Hepatocyte (in vitro differentiated cells): Measurements from ENCODE around the gene ADAM33. TPM values are rescaled to one million over a fixed set of nuclear protein-coding genes. Genes with fewer than 3 reads are reported as not detected.

Source experiments
- DNase-seq: peaks from one replicate; pipeline ENCODE4 v3.0.0-alpha.2; 2016; ENCODE audit warnings: low spot score
- H2AFZ ChIP-seq: fragments of 200-600 bp; sonication (generic); 2 replicates; pipeline ENCODE4 v1.6.0; 2016; ENCODE audit warnings: antibody characterized with exemption, mild to moderate bottlenecking
- H3K27ac ChIP-seq: fragments of 200-600 bp; sonication (generic); 2 replicates; pipeline ENCODE4 v1.5.1; 2016; ENCODE audit warnings: mild to moderate bottlenecking
- H3K27me3 ChIP-seq: fragments of 200-600 bp; sonication (generic); 2 replicates; pipeline ENCODE4 v1.6.1; 2016
- H3K36me3 ChIP-seq: fragments of 200-600 bp; sonication (generic); replicated peaks from 2 replicates; pipeline ENCODE4 v1.5.1; 2016; ENCODE audit warnings: low read depth; ENCODE audit not compliant: insufficient read depth
- H3K4me1 ChIP-seq: fragments of 200-600 bp; sonication (generic); 2 replicates; pipeline ENCODE4 v1.5.1; 2016; ENCODE audit warnings: mild to moderate bottlenecking, moderate library complexity; ENCODE audit not compliant: insufficient read depth
- H3K4me2 ChIP-seq: fragments of 200-600 bp; sonication (generic); 2 replicates; pipeline ENCODE4 v1.6.0; 2016
- H3K4me3 ChIP-seq: fragments of 200-600 bp; sonication (generic); 2 replicates; pipeline ENCODE4 v1.5.1; 2016; ENCODE audit warnings: mild to moderate bottlenecking
- H3K79me2 ChIP-seq: fragments of 200-600 bp; sonication (generic); 2 replicates; pipeline ENCODE4 v1.6.0; 2017; ENCODE audit warnings: mild to moderate bottlenecking
- H3K9me2 ChIP-seq: fragments of 200-600 bp; sonication (generic); replicated peaks from 2 replicates; pipeline ENCODE4 v1.6.0; 2017; ENCODE audit warnings: mild to moderate bottlenecking; ENCODE audit not compliant: insufficient read depth
- H3K9me3 ChIP-seq: fragments of 200-600 bp; sonication (generic); 2 replicates; pipeline ENCODE4 v1.5.1; 2016; ENCODE audit warnings: low read depth, mild to moderate bottlenecking
- H4K20me1 ChIP-seq: fragments of 200-600 bp; sonication (generic); 2 replicates; pipeline ENCODE4 v1.6.0; 2016; ENCODE audit warnings: mild to moderate bottlenecking; ENCODE audit not compliant: insufficient read depth, poor library complexity, severe bottlenecking
- EZH2 ChIP-seq: fragments of 200-600 bp; sonication (generic); IDR thresholded peaks from 2 replicates; pipeline ENCODE4 v1.6.1; 2016; ENCODE audit warnings: antibody characterized with exemption, mild to moderate bottlenecking, borderline replicate concordance
- EZH2phosphoT487 ChIP-seq: fragments of 200-600 bp; sonication (generic); IDR thresholded peaks from one replicate; pipeline ENCODE4 v1.6.1; 2018; ENCODE audit warnings: antibody characterized with exemption, mild to moderate bottlenecking, low read depth, moderate library complexity; ENCODE audit not compliant: unreplicated experiment, severe bottlenecking
- WGBS: methylation state at CpG from one replicate; pipeline ENCODE4 v1.1.6; 2016; ENCODE audit warnings: low lambda C conversion rate; ENCODE audit errors: missing lambda C conversion rate; 5-methylcytosine and 5-hydroxymethylcytosine counted together
- polyA plus RNA-seq: library from polyadenylated mRNA; unstranded; fragments of >200 nt; fragmentation: Nextera tagmentation; extraction: Ambion mirVana; gene quantifications from 2 replicates; pipeline ENCODE4 v1.2.1, GENCODE V29; 2016
- total RNA-seq: library from RNA; depleted of rRNA; stranded (reverse); fragments of >200 nt; gene quantifications from 2 replicates; pipeline ENCODE4 v1.2.3, GENCODE V29; 2014
- TF ChIP-seq, protein P1 (sequence below): fragments of 200-600 bp; sonication (generic); IDR thresholded peaks from 2 replicates; pipeline ENCODE4 v1.5.1; 2016; ENCODE audit warnings: antibody characterized with exemption, mild to moderate bottlenecking; ENCODE audit not compliant: poor library complexity

The ADAM33 gene
- total and polyA plus RNA-seq, 2 experiments from 2014 or later: 18.9 to 41.6 TPM

DNA sequence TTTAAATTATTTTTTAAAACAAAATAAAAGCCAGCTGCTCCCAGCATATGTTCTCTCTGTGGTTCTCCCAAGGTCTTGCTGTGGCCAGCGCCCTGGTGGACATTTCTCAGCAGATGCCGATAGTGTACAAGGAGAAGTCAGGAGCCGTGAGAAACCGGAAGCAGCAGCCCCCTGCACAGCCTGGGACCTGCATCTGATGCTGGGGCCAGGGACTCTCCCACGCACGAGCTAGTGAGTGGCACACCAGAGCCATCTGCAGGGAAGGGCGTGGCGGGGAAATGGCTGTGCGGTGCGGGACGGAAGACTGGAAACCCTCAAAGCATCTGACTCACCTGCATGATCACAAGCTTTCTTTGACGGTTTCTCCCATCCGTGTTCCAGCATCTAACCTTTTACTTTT is 35.2 kb downstream of the ADAM33 start:
- peaks cover 2% of the 10 kb centered on the region for H3K36me3 ChIP-seq
- no peak overlapping the region for H3K4me3 ChIP-seq
- no peak overlapping the region for H3K4me2 ChIP-seq
- H3K9me2 ChIP-seq: no peaks in the 10 kb centered on the region
- H3K9me3 ChIP-seq: no peaks in the 10 kb centered on the region
- TF ChIP-seq EZH2 (no peak), EZH2phosphoT487 (no peak)
- TF ChIP-seq, protein P1, sequence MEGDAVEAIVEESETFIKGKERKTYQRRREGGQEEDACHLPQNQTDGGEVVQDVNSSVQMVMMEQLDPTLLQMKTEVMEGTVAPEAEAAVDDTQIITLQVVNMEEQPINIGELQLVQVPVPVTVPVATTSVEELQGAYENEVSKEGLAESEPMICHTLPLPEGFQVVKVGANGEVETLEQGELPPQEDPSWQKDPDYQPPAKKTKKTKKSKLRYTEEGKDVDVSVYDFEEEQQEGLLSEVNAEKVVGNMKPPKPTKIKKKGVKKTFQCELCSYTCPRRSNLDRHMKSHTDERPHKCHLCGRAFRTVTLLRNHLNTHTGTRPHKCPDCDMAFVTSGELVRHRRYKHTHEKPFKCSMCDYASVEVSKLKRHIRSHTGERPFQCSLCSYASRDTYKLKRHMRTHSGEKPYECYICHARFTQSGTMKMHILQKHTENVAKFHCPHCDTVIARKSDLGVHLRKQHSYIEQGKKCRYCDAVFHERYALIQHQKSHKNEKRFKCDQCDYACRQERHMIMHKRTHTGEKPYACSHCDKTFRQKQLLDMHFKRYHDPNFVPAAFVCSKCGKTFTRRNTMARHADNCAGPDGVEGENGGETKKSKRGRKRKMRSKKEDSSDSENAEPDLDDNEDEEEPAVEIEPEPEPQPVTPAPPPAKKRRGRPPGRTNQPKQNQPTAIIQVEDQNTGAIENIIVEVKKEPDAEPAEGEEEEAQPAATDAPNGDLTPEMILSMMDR: no peak
- no peaks in the 10 kb centered on the region for H4K20me1 ChIP-seq
- H3K4me1 ChIP-seq: peaks cover 4% of the 10 kb centered on the region
- 93% methylated on average over 13 of the region's 13 CpGs for WGBS
- H3K79me2 ChIP-seq: no peaks in the 10 kb centered on the region
- H2AFZ ChIP-seq: no peak overlapping the region
- no peak for DNase-seq
- H3K27me3 ChIP-seq: no peaks in the 10 kb centered on the region
- H3K27ac ChIP-seq: no peak overlapping the region

- H3K4me2 ChIP-seq: no peak overlapping the region
- H3K36me3 ChIP-seq: peaks cover 2% of the 10 kb centered on the region
- H3K79me2 ChIP-seq: no peaks in the 10 kb centered on the region
- no peak overlapping the region for H2AFZ ChIP-seq
- no peak for DNase-seq
- no peaks in the 10 kb centered on the region for H3K9me2 ChIP-seq
- no peaks in the 10 kb centered on the region for H3K9me3 ChIP-seq
- H3K4me3 ChIP-seq: no peak overlapping the region
- H3K4me1 ChIP-seq: no peaks in the 10 kb centered on the region
- H3K27me3 ChIP-seq: no peaks in the 10 kb centered on the region
- H3K27ac ChIP-seq: no peak overlapping the region
- H4K20me1 ChIP-seq: no peaks in the 10 kb centered on the region
- TF ChIP-seq EZH2 (no peak), EZH2phosphoT487 (no peak)
- TF ChIP-seq, protein P1: no peak
- WGBS: 86% methylated on average over 5 of the region's 5 CpGs
Observed at GRCh38 chr20:3646067-3646440, 35.8 kb downstream of the ADAM33 start.

DNA sequence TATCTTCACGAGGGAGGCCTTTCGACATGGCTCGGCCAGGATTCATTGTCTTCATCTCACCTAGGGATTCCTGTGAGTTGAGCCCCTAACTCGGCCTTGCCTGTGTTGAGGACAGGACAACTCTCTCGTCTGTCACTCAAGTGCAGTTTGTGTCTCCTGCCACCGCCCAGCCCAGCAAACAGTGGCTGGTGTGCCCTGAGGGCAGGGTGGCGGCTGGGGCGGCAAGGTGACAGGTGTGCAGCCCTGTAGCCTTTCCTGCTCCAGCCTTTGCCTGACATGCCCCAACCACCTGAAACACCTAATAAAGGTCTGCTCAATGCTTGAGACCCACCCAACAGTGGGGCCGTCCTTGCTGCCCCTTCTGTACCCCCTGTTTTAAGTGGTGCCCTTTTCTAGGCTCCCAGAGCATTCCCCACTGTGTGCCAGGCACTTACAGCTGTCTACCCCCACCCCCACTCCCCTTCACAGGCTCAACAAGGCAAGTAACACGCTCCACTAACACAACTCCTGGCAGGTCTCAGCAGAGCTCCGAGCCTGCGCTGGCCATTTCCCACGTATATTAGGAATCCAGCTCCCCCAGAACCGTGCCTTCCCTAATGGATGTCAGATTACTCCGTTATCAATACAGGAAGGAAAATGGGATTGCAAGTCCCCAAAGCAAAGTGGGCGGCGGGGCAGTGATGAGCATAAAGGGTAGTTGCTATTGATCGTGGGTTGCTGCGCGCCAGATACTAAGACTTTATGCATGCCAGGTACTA is 36.3 kb downstream of the ADAM33 start:
- Histone ChIP-seq H3K9me3 (no peaks in the 10 kb centered on the region), H3K79me2 (no peaks in the 10 kb centered on the region), H3K4me2 (no peak overlapping the region), H3K27ac (no peak overlapping the region), H2AFZ (no peak overlapping the region), H3K4me3 (no peak overlapping the region), H3K36me3 (peaks cover 2% of the 10 kb centered on the region), H3K9me2 (no peaks in the 10 kb centered on the region), H3K27me3 (no peaks in the 10 kb centered on the region), H4K20me1 (no peaks in the 10 kb centered on the region), H3K4me1 (no peaks in the 10 kb centered on the region)
- no peak for TF ChIP-seq EZH2phosphoT487
- TF ChIP-seq EZH2: no peak
- TF ChIP-seq, protein P1: no peak
- no peak for DNase-seq
- 96% methylated on average over 20 of the region's 20 CpGs for WGBS
